M059J (cell line): Measurements from ENCODE around the gene LGALS4. TPM values are rescaled to one million over a fixed set of nuclear protein-coding genes. Genes with fewer than 3 reads are reported as not detected.
"Not testable (repeated sequence)": the region's sequence is repeated elsewhere in the genome, so short reads cannot be mapped to it uniquely, and the experiment has no call there.

Experiments used
- DNase-seq: peaks from one replicate; pipeline ENCODE4 v3.0.0-alpha.2; 2012; ENCODE audit warnings: low read depth
- total RNA-seq: library from RNA; depleted of rRNA; stranded (reverse); fragments of >200 nt; shearing (Covaris generic); gene quantifications from 2 replicates; pipeline ENCODE4 v1.2.3, GENCODE V29; 2014; rRNA removed

The LGALS4 gene
- total RNA-seq, 1 experiment from 2014 or later: not detected

GRCh38 chr19:38770949-38771275 is 41.8 kb downstream of the LGALS4 start:
- DNase-seq: not testable (repeated sequence)

GRCh38 chr19:38770228-38770948 is 42.4 kb downstream of the LGALS4 start:
- not testable (repeated sequence) for DNase-seq

DNA sequence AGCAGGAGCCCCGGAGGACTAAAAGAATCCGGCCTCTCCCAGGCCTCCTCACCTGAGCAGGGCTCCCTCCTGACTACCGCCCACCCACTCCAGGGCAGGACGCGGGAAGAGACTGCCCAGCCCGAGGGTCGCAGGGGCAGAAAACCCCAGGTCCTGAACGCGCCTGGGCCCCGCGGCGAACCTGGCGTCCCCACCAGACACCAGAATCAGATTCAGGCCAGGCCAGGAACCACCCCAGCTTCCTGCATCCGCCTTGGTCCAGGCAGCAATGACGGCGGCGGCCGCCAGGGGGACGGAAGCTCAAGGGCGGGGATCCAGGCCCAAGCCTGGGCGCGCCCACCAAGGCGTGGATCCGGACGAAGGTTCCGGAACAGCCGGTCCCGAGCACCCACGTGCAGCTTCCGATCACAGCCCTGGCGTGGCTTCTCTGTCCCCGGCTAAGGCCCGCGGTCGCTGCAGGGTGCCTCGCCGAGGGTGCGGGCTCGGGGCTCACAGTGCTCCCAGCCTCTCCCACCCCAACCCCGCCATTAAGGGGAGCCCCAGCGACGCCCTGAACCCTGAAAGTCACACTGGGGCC is 43.0 kb downstream of the LGALS4 start:
- DNase-seq: no peak

- no peak for DNase-seq
Observed at GRCh38 chr19:38766276-38767047, 46.3 kb downstream of the LGALS4 start.

DNA sequence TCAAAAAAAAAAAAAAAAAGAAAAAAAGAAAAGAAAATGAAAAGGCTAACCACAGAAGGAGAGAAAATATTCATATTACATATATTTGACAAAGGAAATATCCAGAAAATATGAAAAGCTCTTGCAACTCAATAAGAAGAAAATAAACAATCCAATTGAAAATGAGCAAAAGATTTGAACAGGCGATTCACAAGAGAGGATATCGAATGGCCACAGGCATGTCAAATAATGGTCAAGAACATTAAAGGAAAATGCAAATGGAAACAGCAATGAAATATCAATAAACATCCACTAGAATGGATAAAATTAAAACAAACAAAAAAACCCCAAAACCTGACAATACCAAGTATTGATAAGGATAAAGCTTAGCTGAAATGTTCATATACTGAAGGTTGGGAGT is 47.5 kb downstream of the LGALS4 start:
- no peak for DNase-seq

- DNase-seq: no peak
Observed at GRCh38 chr19:38763795-38764220, 48.9 kb downstream of the LGALS4 start.

DNA sequence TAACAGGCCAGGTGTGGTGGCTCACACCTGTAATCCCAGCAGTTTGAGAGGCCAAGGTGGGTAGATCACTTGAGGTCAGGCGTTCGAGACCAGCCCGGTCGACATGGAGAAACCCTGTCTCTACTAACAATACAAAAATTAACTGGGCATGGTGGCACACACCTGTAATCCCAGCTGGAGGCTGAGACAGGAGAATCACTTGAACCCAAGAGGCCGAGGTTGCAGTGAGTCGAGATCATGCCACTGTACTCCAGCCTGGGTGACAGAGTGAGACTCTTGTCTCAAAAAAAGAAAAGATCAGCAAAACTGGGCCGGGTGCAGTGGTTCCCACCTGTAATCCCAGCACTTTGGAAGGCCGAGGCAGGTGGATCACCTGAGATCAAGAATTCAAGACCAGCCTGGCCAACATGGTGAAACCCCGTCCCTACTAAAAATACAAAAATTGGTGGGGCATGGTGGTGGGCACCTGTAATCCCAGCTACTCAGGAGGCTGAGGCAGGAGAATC is 50.8 kb downstream of the LGALS4 start:
- not testable (repeated sequence) for DNase-seq

GRCh38 chr19:38760805-38761517 is 51.8 kb downstream of the LGALS4 start:
- not testable (repeated sequence) for DNase-seq

- DNase-seq: peak; percentile 72
Observed at GRCh38 chr19:38759590-38760003, 53.1 kb downstream of the LGALS4 start.

GRCh38 chr19:38754196-38754595 is 58.5 kb downstream of the LGALS4 start:
- DNase-seq: not testable (repeated sequence)

DNA sequence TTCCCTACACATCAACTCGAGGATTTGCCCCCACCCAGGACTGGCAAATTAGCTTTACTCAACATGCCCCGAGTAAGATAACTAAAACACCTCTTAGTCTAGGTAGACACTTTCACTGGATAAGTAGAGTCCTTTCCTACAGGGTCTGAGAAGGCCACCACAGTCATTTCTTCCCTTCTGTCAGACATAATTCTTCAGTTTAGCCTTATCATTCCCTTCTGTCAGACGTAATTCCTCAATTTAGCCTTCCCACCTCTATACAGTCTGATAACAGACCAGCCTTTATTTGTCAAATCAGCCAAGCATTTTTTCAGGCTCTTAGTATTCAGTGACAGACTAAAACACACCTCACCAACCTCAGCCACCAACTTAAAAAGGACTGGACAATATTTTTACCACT is 59.0 kb downstream of the LGALS4 start:
- not testable (repeated sequence) for DNase-seq

Other genes with a start within 250 kb of the LGALS4 start
- 0.22 TPM in 1 of 2 replicates, not detected in the other for gene MAP4K1, start 195.0 kb downstream of the LGALS4 start, total RNA-seq
- gene EIF3K, start 193.8 kb downstream of the LGALS4 start, total RNA-seq: 615 and 648 TPM in 2 replicates
- gene ACTN4, start 165.3 kb downstream of the LGALS4 start, total RNA-seq: 271 and 536 TPM in 2 replicates
- 1.0 TPM in 2 replicates for gene CAPN12, start 68.5 kb downstream of the LGALS4 start, total RNA-seq
- gene LGALS7, start 39.4 kb downstream of the LGALS4 start, total RNA-seq: not detected in 2 replicates
- not detected in 2 replicates for gene LGALS7B, start 23.7 kb downstream of the LGALS4 start, total RNA-seq
- 31.9 and 33.0 TPM in 2 replicates for gene ECH1, start 18.8 kb upstream of the LGALS4 start, total RNA-seq
- 208 and 271 TPM in 2 replicates for gene HNRNPL, start 37.0 kb upstream of the LGALS4 start, total RNA-seq
- 0.57 and 1.0 TPM in 2 replicates for gene RINL, start 65.3 kb upstream of the LGALS4 start, total RNA-seq
- gene SIRT2, start 86.7 kb upstream of the LGALS4 start, total RNA-seq: 63.3 and 77.1 TPM in 2 replicates
- gene NFKBIB, start 87.0 kb upstream of the LGALS4 start, total RNA-seq: 16.5 and 27.5 TPM in 2 replicates
- not detected in 2 replicates for gene CCER2, start 99.2 kb upstream of the LGALS4 start, total RNA-seq
- gene SARS2, start 117.8 kb upstream of the LGALS4 start, total RNA-seq: 15.4 and 20.2 TPM in 2 replicates
- 57.5 and 76.6 TPM in 2 replicates for gene MRPS12, start 118.0 kb upstream of the LGALS4 start, total RNA-seq
- 10.8 and 15.3 TPM in 2 replicates for gene FBXO17, start 162.8 kb upstream of the LGALS4 start, total RNA-seq
- 6.7 and 10.6 TPM in 2 replicates for gene FBXO27, start 219.6 kb upstream of the LGALS4 start, total RNA-seq